D721Med (cell line): Measurements from ENCODE around the gene TGFB1.
"Not testable (repeated sequence)": the region's sequence is repeated elsewhere in the genome, so short reads cannot be mapped to it uniquely, and the experiment has no call there.

Source experiments
- DNase-seq: peaks from one replicate; pipeline ENCODE4 v3.0.0; 2011; ENCODE audit warnings: low spot score; ENCODE audit not compliant: insufficient read length
- FAIRE-seq: peaks from 2 replicates; lab custom pipeline; 2011; peaks lifted over from hg19 to GRCh38; lab: Jason Lieb, UNC
- TF ChIP-seq, protein P1 (sequence below): IDR thresholded peaks from 2 replicates; pipeline ENCODE4 v1.5.1; 2012; ENCODE audit warnings: mild to moderate bottlenecking, control low read depth; ENCODE audit not compliant: insufficient read depth; ENCODE audit errors: missing control alignments

TGFB1 gene

DNA sequence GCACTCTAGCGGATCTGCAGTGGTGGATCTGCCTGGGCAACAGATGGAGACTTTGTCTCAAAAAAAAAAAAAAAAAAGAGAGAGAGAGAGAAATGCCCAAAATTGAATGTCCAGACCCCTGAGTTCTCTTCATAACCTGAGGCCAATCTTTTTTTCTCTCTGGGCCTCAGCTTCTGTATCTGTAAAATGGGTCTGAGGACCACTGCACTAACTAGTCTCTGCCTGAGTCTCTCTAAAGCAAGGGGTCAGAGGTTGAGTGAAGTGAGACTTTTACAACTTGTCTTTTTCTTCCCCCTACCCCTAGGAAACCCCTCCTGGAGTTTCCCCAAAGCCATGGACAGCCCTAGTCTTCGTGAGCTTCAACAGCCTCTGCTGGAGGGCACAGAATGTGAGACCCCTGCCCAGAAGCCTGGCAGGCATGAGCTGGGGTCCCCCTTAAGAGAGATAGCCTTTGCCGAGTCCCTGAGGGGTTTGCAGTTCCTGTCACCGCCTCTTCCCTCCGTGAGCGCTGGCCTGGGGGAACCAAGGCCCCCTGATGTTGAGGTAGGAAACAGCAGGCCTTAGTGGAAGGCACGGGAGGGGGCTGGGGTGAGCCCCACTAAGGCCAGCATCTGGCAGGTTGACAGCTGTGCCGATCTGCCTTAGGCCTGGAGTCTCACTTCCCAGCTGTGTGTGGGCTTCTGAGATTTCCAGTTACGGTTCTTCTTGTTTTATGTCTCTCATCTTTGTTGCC, 24.4 kb upstream of the TGFB1 start:
- DNase-seq (no peak), FAIRE-seq (no peak)
- TF ChIP-seq, protein P1, sequence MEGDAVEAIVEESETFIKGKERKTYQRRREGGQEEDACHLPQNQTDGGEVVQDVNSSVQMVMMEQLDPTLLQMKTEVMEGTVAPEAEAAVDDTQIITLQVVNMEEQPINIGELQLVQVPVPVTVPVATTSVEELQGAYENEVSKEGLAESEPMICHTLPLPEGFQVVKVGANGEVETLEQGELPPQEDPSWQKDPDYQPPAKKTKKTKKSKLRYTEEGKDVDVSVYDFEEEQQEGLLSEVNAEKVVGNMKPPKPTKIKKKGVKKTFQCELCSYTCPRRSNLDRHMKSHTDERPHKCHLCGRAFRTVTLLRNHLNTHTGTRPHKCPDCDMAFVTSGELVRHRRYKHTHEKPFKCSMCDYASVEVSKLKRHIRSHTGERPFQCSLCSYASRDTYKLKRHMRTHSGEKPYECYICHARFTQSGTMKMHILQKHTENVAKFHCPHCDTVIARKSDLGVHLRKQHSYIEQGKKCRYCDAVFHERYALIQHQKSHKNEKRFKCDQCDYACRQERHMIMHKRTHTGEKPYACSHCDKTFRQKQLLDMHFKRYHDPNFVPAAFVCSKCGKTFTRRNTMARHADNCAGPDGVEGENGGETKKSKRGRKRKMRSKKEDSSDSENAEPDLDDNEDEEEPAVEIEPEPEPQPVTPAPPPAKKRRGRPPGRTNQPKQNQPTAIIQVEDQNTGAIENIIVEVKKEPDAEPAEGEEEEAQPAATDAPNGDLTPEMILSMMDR: no peak

- FAIRE-seq (no peak), DNase-seq (no peak)
- TF ChIP-seq, protein P1: no peak
Measured at GRCh38 chr19:41376998-41377365, 23.3 kb upstream of the TGFB1 start.

- FAIRE-seq: no peak
- TF ChIP-seq, protein P1: no peak
- DNase-seq: no peak
Measured at GRCh38 chr19:41376241-41376997, 22.7 kb upstream of the TGFB1 start, which contains the start of gene TMEM91. TMEM91 (plus strand) TSS chr19:41376533; CDS start chr19:41378310, 1,777 bp downstream.

DNA sequence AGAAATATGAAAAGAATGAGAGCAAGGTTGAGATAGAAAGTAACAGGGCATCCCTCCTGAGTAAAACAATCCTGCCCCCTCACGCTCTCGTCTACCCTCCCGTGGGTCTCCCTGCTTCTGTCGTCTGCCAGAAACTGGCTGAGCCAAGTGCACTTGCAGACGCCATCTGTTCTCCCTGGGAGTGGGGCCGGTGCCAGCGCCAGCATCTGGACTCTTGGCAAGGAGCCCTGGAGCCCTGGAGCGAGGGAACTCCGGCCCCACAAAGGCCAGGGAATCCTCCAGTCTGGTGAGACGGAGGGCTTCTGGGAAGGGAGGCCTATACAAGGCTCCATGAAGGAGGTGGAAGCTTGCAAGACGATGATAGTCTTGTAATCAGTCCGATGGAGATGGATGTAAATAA, 20.3 kb upstream of the TGFB1 start:
- TF ChIP-seq, protein P1: no peak
- DNase-seq (peak; percentile 70), FAIRE-seq (no peak)

- FAIRE-seq (no peak), DNase-seq (no peak)
- TF ChIP-seq, protein P1: no peak
Measured at GRCh38 chr19:41372501-41372900, 18.8 kb upstream of the TGFB1 start.

DNA sequence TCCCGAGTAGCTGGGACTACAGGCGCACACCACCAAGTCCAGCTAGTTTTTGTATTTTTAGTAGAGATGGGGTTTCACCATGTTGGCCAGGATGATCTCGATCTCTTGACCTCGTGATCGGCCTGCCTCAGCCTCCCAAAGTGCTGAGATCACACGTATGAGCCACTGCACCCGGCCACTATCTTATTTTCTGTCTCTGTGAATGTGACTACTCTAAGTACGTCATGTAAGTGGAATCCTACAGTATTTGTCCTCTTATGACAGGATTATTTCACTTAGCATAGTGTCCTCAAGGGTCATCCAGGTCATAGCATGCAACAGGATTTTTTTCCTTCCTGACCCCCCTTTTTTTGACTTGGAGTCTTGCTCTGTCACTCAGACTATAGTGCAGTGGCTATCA, 17.8 kb upstream of the TGFB1 start:
- FAIRE-seq (no peak), DNase-seq (no peak)
- TF ChIP-seq, protein P1: no peak

GRCh38 chr19:41371119-41371518, 17.4 kb upstream of the TGFB1 start:
- FAIRE-seq, DNase-seq: not testable (repeated sequence)
